ENCODE results near the gene IGSF23. TPM values are rescaled to one million over a fixed set of nuclear protein-coding genes. Genes with fewer than 3 reads are reported as not detected.

Gene IGSF23
- total and polyA plus RNA-seq, 5 donors from 2014 or later, result not detected

GRCh38 chr19:44646049-44646416 is 32.7 kb downstream of the IGSF23 start:
- H3K4me3 ChIP-seq (ENCODE audit: low read depth, low read length), result no peak overlapping the region
- Mint-ChIP-seq H3K4me1 (peaks cover 0 to 4% (median 0%) of the 10 kb centered on the region in 4 donors), H3K4me3 (no peak overlapping the region), H3K36me3 (no peaks in the 10 kb centered on the region), H3K27me3 (peaks cover 26% of the 10 kb centered on the region), H3K9me3 (no peaks in the 10 kb centered on the region), H3K27ac (no peak overlapping the region)
- H3K27ac ChIP-seq (ENCODE audit: insufficient read depth, low read length, poor library complexity, severe bottlenecking), result no peak overlapping the region
- peaks cover 7% of the 10 kb centered on the region for H3K4me1 ChIP-seq (ENCODE audit: control insufficient read depth, insufficient read depth, low read length, poor library complexity, severe bottlenecking)
- H3K9me3 ChIP-seq (ENCODE audit: control insufficient read depth in 2 of 2, low read length in 2 of 2), result no peaks in the 10 kb centered on the region
- peaks cover 5% of the 10 kb centered on the region for H3K27me3 ChIP-seq (ENCODE audit: control insufficient read depth, insufficient read depth, low read length)
- no peak for ATAC-seq (ENCODE audit: low read depth in 2 of 2)
- DNase-seq, result no peak
- H3K36me3 ChIP-seq (ENCODE audit: control insufficient read depth, insufficient read depth, low read length), result no peaks in the 10 kb centered on the region

GRCh38 chr19:44647144-44647543 is 33.8 kb downstream of the IGSF23 start:
- Histone ChIP-seq H3K4me1 (ENCODE audit: control insufficient read depth, insufficient read depth, low read length, poor library complexity, severe bottlenecking) (peaks cover 7% of the 10 kb centered on the region), H3K9me3 (ENCODE audit: control insufficient read depth in 2 of 2, low read length in 2 of 2) (no peaks in the 10 kb centered on the region), H3K4me3 (ENCODE audit: low read depth, low read length) (no peak overlapping the region), H3K27ac (ENCODE audit: insufficient read depth, low read length, poor library complexity, severe bottlenecking) (no peak overlapping the region), H3K27me3 (ENCODE audit: control insufficient read depth, insufficient read depth, low read length) (peaks cover 5% of the 10 kb centered on the region), H3K36me3 (ENCODE audit: control insufficient read depth, insufficient read depth, low read length) (no peaks in the 10 kb centered on the region)
- DNase-seq (no peak), ATAC-seq (ENCODE audit: low read depth in 2 of 2) (no peak)
- no peak overlapping the region for H3K27ac Mint-ChIP-seq
- H3K4me1 Mint-ChIP-seq, result peaks cover 0 to 4% (median 0%) of the 10 kb centered on the region in 4 donors
- H3K9me3 Mint-ChIP-seq, result no peaks in the 10 kb centered on the region
- H3K4me3 Mint-ChIP-seq, result no peak overlapping the region
- peaks cover 17% of the 10 kb centered on the region for H3K27me3 Mint-ChIP-seq
- no peaks in the 10 kb centered on the region for H3K36me3 Mint-ChIP-seq

DNA sequence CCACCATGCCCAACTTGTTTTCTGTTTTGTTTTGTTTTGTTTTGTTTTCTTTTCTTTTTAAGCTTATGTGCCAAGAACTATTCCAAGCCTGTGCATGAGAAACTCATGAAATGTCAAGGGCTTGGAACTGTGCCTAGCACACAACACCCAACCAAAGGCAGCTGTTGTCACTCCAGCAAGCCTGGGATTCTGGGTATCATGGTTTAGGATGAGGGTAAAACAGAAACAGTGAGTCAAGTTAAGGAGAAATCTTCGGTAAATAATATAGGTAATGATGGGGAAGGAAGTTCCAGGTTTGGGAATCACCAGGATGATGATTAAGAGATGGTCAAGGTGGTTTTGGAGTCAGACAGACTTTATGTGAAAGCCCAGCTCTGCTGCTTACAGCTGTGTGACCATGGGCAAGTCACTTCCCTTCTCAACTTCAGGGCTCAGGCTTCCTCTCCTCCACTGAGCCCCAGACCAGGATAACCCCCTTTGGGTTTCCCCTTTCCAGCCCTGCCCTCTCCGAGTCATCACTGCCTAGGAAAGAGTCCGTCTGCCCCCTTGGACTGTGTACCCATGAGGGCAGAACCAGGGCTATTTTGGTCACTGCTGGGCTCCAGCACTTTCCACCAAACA is 35.4 kb downstream of the IGSF23 start:
- H3K36me3 ChIP-seq (ENCODE audit: control insufficient read depth, insufficient read depth, low read length), result no peaks in the 10 kb centered on the region
- Mint-ChIP-seq H3K27ac (no peak overlapping the region), H3K4me1 (peaks cover 0 to 2% (median 0%) of the 10 kb centered on the region in 4 donors), H3K9me3 (no peaks in the 10 kb centered on the region), H3K4me3 (no peak overlapping the region), H3K36me3 (no peaks in the 10 kb centered on the region), H3K27me3 (peaks cover 10% of the 10 kb centered on the region)
- H3K4me1 ChIP-seq (ENCODE audit: control insufficient read depth, insufficient read depth, low read length, poor library complexity, severe bottlenecking), result peaks cover 7% of the 10 kb centered on the region
- H3K4me3 ChIP-seq (ENCODE audit: low read depth, low read length), result no peak overlapping the region
- no peaks in the 10 kb centered on the region for H3K9me3 ChIP-seq (ENCODE audit: control insufficient read depth in 2 of 2, low read length in 2 of 2)
- peaks cover 5% of the 10 kb centered on the region for H3K27me3 ChIP-seq (ENCODE audit: control insufficient read depth, insufficient read depth, low read length)
- DNase-seq (no peak), ATAC-seq (ENCODE audit: low read depth in 2 of 2) (peak in 1 of 2 donors; percentile 34)
- H3K27ac ChIP-seq (ENCODE audit: insufficient read depth, low read length, poor library complexity, severe bottlenecking), result no peak overlapping the region

DNA sequence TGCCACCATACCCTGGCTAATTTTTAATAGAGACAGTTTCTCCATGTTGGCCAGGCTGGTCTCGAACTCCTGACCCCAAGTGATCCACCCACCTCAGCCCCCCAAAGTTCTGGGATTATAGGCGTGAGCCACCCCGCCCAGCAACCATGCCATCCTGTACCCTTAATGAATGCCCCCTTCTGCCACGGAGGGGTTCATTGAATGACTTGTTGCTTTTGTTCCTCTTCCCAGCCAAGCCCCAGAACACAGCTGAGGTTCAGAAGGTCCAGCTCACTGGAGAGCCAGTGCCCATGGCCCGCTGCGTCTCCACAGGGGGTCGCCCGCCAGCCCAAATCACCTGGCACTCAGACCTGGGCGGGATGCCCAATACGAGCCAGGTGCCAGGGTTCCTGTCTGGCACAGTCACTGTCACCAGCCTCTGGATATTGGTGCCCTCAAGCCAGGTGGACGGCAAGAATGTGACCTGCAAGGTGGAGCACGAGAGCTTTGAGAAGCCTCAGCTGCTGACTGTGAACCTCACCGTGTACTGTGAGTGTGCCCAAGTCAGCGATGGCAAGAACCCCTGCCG is 36.3 kb downstream of the IGSF23 start:
- no peaks in the 10 kb centered on the region for H3K36me3 Mint-ChIP-seq
- no peak overlapping the region for H3K4me3 Mint-ChIP-seq
- DNase-seq (no peak), ATAC-seq (ENCODE audit: low read depth in 2 of 2) (no peak)
- Histone ChIP-seq H3K27ac (ENCODE audit: insufficient read depth, low read length, poor library complexity, severe bottlenecking) (no peak overlapping the region), H3K4me1 (ENCODE audit: control insufficient read depth, insufficient read depth, low read length, poor library complexity, severe bottlenecking) (no peaks in the 10 kb centered on the region), H3K4me3 (ENCODE audit: low read depth, low read length) (no peak overlapping the region), H3K36me3 (ENCODE audit: control insufficient read depth, insufficient read depth, low read length) (no peaks in the 10 kb centered on the region), H3K27me3 (ENCODE audit: control insufficient read depth, insufficient read depth, low read length) (peaks cover 2% of the 10 kb centered on the region), H3K9me3 (ENCODE audit: control insufficient read depth in 2 of 2, low read length in 2 of 2) (no peaks in the 10 kb centered on the region)
- H3K27ac Mint-ChIP-seq, result no peak overlapping the region
- H3K9me3 Mint-ChIP-seq, result no peaks in the 10 kb centered on the region
- peaks cover 4% of the 10 kb centered on the region for H3K27me3 Mint-ChIP-seq
- H3K4me1 Mint-ChIP-seq, result peaks cover 0 to 5% (median 5%) of the 10 kb centered on the region in 4 donors

DNA sequence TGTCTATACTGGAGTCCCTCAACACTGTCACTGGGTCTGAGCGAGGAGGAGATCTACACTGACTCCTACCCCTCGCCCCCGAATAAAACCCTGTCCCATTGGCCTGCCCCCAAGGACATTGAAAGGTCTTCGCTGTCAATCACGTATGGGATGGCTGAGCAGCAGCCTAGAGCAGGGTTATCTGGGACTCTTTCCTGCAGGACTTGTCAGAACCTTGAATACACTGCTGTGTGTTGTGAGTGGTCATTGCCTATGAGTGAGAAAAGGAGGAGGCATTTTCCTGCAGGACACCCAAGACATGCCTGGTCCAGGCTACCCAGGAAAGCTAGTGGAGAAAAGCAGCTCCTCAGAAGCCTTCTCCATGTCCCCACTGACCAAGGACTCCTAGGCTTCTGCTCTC is 40.0 kb downstream of the IGSF23 start:
- H3K27me3 Mint-ChIP-seq, result no peaks in the 10 kb centered on the region
- Histone ChIP-seq H3K36me3 (ENCODE audit: control insufficient read depth, insufficient read depth, low read length) (no peaks in the 10 kb centered on the region), H3K4me3 (ENCODE audit: low read depth, low read length) (no peak overlapping the region), H3K4me1 (ENCODE audit: control insufficient read depth, insufficient read depth, low read length, poor library complexity, severe bottlenecking) (no peaks in the 10 kb centered on the region), H3K27ac (ENCODE audit: insufficient read depth, low read length, poor library complexity, severe bottlenecking) (no peak overlapping the region), H3K9me3 (ENCODE audit: control insufficient read depth in 2 of 2, low read length in 2 of 2) (no peaks in the 10 kb centered on the region), H3K27me3 (ENCODE audit: control insufficient read depth, insufficient read depth, low read length) (no peaks in the 10 kb centered on the region)
- no peak for DNase-seq
- no peak for ATAC-seq (ENCODE audit: low read depth in 2 of 2)
- H3K9me3 Mint-ChIP-seq, result peaks cover 0 to 2% (median 0%) of the 10 kb centered on the region in 7 donors
- H3K27ac Mint-ChIP-seq, result no peak overlapping the region
- H3K36me3 Mint-ChIP-seq, result no peaks in the 10 kb centered on the region
- peaks cover 0 to 12% (median 6%) of the 10 kb centered on the region in 4 donors for H3K4me1 Mint-ChIP-seq
- no peak overlapping the region for H3K4me3 Mint-ChIP-seq

- DNase-seq, result peak; percentile 35 to 85 (median 51)
- ATAC-seq (ENCODE audit: low read depth in 2 of 2), result peak; percentile 87 to 89
- Histone ChIP-seq H3K4me3 (ENCODE audit: low read depth, low read length) (no peak overlapping the region), H3K9me3 (ENCODE audit: control insufficient read depth in 2 of 2, low read length in 2 of 2) (no peaks in the 10 kb centered on the region), H3K27ac (ENCODE audit: insufficient read depth, low read length, poor library complexity, severe bottlenecking) (no peak overlapping the region), H3K27me3 (ENCODE audit: control insufficient read depth, insufficient read depth, low read length) (no peaks in the 10 kb centered on the region), H3K4me1 (ENCODE audit: control insufficient read depth, insufficient read depth, low read length, poor library complexity, severe bottlenecking) (no peaks in the 10 kb centered on the region), H3K36me3 (ENCODE audit: control insufficient read depth, insufficient read depth, low read length) (no peaks in the 10 kb centered on the region)
- H3K4me1 Mint-ChIP-seq, result peaks cover 0 to 12% (median 6%) of the 10 kb centered on the region in 4 donors
- no peaks in the 10 kb centered on the region for H3K36me3 Mint-ChIP-seq
- no peak overlapping the region for H3K4me3 Mint-ChIP-seq
- H3K27ac Mint-ChIP-seq, result peak overlapping the region in 2 of 3 donors; percentile 6 to 21
- H3K27me3 Mint-ChIP-seq, result no peaks in the 10 kb centered on the region
- peaks cover 0 to 2% (median 0%) of the 10 kb centered on the region in 7 donors for H3K9me3 Mint-ChIP-seq
Observed at GRCh38 chr19:44653977-44654774, 40.8 kb downstream of the IGSF23 start.

GRCh38 chr19:44657211-44657921 is 44.0 kb downstream of the IGSF23 start:
- Mint-ChIP-seq H3K9me3 (peaks cover 0 to 2% (median 0%) of the 10 kb centered on the region in 7 donors), H3K27me3 (no peaks in the 10 kb centered on the region), H3K36me3 (no peaks in the 10 kb centered on the region), H3K4me1 (peaks cover 0 to 12% (median 6%) of the 10 kb centered on the region in 4 donors), H3K27ac (peak overlapping the region in 1 of 3 donors; percentile 38), H3K4me3 (no peak overlapping the region)
- Histone ChIP-seq H3K4me1 (ENCODE audit: control insufficient read depth, insufficient read depth, low read length, poor library complexity, severe bottlenecking) (no peaks in the 10 kb centered on the region), H3K9me3 (ENCODE audit: control insufficient read depth in 2 of 2, low read length in 2 of 2) (no peaks in the 10 kb centered on the region), H3K4me3 (ENCODE audit: low read depth, low read length) (no peak overlapping the region), H3K27me3 (ENCODE audit: control insufficient read depth, insufficient read depth, low read length) (no peaks in the 10 kb centered on the region), H3K27ac (ENCODE audit: insufficient read depth, low read length, poor library complexity, severe bottlenecking) (no peak overlapping the region), H3K36me3 (ENCODE audit: control insufficient read depth, insufficient read depth, low read length) (no peaks in the 10 kb centered on the region)
- DNase-seq (peak; percentile 22 to 62 (median 48)), ATAC-seq (ENCODE audit: low read depth in 2 of 2) (peak; percentile 51 to 54)
